GM13977 (cell line): Measurements from ENCODE around the gene ACSL4.
"Not testable (repeated sequence)": the region's sequence is repeated elsewhere in the genome, so short reads cannot be mapped to it uniquely, and the experiment has no call there.

Experiments used
- DNase-seq: peaks from one replicate; pipeline ENCODE4 v3.0.0; 2012; ENCODE audit warnings: low spot score
- in situ Hi-C: fragments of 300-500 bp; cut with MboI; formaldehyde crosslinking; loops from one replicate; pipeline ENCODE4 v1.12.0; 2022; ENCODE audit warnings: low sequenced_read_pairs, low pct_unique_long_range_greater_than_20kb, mixed read lengths, inconsistent platforms; ENCODE audit not compliant: unreplicated experiment
- TF ChIP-seq, protein P1 (sequence below): IDR thresholded peaks from 2 replicates; pipeline ENCODE4 v1.5.1; 2012; ENCODE audit warnings: mild to moderate bottlenecking, control low read depth; ENCODE audit not compliant: insufficient read depth; ENCODE audit errors: extremely low read depth, missing control alignments

ACSL4 gene

DNA sequence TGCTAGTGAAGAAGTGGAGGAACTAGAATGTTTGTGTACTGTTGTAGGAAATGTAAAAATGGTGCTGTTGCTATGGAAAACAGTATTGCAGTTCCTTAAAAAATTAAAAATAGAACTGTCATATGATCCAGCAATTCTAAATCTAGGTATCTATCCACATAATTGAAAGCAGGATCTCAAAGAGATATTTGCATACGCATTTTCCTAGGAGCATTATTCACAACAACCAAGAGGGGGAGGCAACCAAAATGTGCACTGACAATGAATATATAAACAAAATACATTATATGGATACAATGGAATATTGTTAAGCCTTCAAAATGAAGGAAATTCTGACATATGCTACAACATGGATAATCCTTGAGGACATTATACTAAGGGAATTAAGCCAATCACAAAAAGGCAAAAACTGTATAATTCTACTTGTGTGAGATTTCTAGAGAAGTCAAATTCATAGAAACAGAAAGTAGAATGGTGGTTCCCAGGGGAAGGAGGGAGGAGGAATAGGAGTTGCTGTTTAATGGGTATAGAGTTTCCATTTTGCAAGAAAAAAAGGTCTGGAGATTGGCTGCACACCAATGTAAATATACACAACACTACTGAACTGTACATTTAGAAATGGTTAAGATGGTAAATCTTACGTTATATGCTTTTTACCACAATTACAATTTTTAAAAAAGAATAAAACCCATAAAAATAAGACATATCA, 72.5 kb downstream of the ACSL4 start:
- no peak for DNase-seq
- TF ChIP-seq, protein P1, sequence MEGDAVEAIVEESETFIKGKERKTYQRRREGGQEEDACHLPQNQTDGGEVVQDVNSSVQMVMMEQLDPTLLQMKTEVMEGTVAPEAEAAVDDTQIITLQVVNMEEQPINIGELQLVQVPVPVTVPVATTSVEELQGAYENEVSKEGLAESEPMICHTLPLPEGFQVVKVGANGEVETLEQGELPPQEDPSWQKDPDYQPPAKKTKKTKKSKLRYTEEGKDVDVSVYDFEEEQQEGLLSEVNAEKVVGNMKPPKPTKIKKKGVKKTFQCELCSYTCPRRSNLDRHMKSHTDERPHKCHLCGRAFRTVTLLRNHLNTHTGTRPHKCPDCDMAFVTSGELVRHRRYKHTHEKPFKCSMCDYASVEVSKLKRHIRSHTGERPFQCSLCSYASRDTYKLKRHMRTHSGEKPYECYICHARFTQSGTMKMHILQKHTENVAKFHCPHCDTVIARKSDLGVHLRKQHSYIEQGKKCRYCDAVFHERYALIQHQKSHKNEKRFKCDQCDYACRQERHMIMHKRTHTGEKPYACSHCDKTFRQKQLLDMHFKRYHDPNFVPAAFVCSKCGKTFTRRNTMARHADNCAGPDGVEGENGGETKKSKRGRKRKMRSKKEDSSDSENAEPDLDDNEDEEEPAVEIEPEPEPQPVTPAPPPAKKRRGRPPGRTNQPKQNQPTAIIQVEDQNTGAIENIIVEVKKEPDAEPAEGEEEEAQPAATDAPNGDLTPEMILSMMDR: no peak
- in situ Hi-C loops: no loop called here

- TF ChIP-seq, protein P1: no peak
- in situ Hi-C loops: no loop called here
- DNase-seq: no peak
Observed at GRCh38 chrX:109658391-109658790, 74.7 kb downstream of the ACSL4 start.

GRCh38 chrX:109657364-109657763, 75.7 kb downstream of the ACSL4 start:
- in situ Hi-C loops, DNase-seq: not testable (repeated sequence)

GRCh38 chrX:109656774-109657173, 76.3 kb downstream of the ACSL4 start:
- TF ChIP-seq, protein P1: no peak
- no peak for DNase-seq
- in situ Hi-C loops: no loop called here

DNA sequence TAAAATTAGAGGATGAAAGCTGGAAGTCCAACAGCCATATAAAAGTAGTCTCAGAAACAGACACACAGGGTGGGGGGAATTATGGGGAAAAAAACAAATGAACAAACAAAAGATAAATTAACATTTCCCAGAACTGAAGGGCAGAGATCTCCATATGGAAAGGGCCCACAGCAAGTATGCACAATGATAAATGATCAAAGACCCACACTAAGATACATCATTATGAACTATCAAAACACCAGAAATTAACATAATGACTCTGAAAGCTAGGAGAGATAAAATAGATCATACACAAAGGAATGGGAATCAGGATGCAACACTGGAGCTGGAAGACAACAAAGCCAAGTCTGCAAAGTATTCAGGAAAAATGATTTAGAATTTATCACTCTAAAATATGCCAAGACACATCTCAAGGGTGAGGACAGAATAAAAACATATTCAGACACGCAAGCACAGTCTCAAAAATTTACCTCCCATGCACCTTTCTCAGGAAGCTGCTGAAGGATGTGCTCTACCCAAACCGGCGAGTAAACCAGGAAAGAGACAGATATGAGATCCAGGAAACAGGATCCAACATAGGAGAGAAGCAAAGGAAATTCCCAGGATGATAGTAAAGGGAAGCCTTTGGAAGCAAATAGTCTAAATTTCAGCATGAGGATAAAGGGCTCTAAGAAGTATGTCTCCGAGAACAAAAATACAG, 77.4 kb downstream of the ACSL4 start:
- in situ Hi-C loops: no loop called here
- TF ChIP-seq, protein P1: no peak
- no peak for DNase-seq

DNA sequence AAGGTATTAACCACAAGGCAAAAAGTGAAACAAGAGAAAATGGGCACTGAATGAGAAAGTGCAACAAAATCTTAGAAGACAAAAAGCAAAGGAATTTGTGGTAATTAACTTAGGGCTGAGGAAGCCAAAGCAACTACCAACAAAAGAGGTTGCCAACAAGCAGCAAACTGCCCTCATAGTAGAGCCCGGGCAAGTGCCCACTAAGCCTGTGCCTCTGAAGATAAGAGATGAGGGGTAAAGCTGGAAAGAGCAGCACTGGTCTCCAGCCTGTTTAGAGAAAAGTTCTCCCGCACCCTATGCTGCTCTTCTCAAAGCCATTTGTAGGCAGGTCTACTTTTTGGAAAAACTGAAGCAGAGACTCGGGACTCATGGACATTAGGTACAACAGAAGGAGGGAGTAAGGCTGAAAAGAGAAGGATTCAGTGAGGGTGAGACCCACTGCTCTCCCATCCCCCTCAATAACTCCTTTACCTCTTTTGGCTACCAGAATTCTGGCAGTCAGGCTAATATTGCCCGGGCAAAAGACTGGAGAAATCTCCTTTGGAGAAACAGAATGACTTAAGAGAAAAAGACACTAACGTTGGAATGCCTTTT, 78.4 kb downstream of the ACSL4 start:
- DNase-seq: no peak
- in situ Hi-C loops: no loop called here
- TF ChIP-seq, protein P1: no peak

- DNase-seq, in situ Hi-C loops: not testable (repeated sequence)
Observed at GRCh38 chrX:109644671-109645070, 88.4 kb downstream of the ACSL4 start.
